HepG2 (cell line): Measurements from ENCODE around the gene PDGFD. TPM values are rescaled to one million over a fixed set of nuclear protein-coding genes. Genes with fewer than 3 reads are reported as not detected.

ENCODE experiments used
- ATAC-seq: fragments of 200-7000 bp; cut with Tn5 transposase; 3 replicates; pipeline ENCODE4 v1.9.1; 2020; ENCODE audit warnings: mild to moderate bottlenecking, moderate library complexity
- BruUV-seq: library from RNA; stranded (reverse); fragments of 400-500 nt; replicated peaks from 2 replicates; lab custom pipeline; 2021; lab: Mats Ljungman, UMichigan
- CTCF ChIA-PET: fragments of 300-600 bp; formaldehyde crosslinking; extraction: SDS; loops from one replicate; lab custom pipeline; 2021; ENCODE audit warnings: low total read pairs, inconsistent platforms, low intra/inter-chr PET ratio; lab: Yijun Ruan, JAX
- POLR2A ChIA-PET: fragments of 350-600 bp; sonication (Branson Sonifier 250); formaldehyde crosslinking; loops from one replicate; lab custom pipeline; 2020; ENCODE audit warnings: antibody characterized with exemption, inconsistent platforms; lab: Yijun Ruan, JAX
- DNase-seq: peaks from one replicate; pipeline ENCODE4 v3.0.0-alpha.2; 2015; ENCODE audit warnings: low spot score
- FAIRE-seq: peaks from 3 replicates; lab custom pipeline; 2011; peaks lifted over from hg19 to GRCh38; lab: Jason Lieb, UNC
- H2AFZ ChIP-seq: one replicate; pipeline ENCODE4 v1.6.1; 2011; ENCODE audit warnings: low read length, inconsistent platforms
- H3K27ac ChIP-seq: fragments of 300-600 bp; 3 replicates; pipeline ENCODE4 v1.8.0; 2011; ENCODE audit warnings: mixed run types, mild to moderate bottlenecking, mixed read lengths, low read length, inconsistent platforms; ENCODE audit not compliant: insufficient read depth; ENCODE audit errors: extremely low read length
- H3K27me3 ChIP-seq, 2 experiments: fragments of 200-600 bp in 1 of 2; 2 replicates in 1 of 2; 3 replicates in 1 of 2; pipeline versions ENCODE4 v1.6.0 to v1.8.0; 2011; ENCODE audit warnings: low read length in 2 of 2, mild to moderate bottlenecking in 2 of 2, moderate library complexity in 2 of 2, inconsistent platforms in 1 of 2; ENCODE audit not compliant: insufficient read depth in 2 of 2, control insufficient read depth in 1 of 2
- H3K36me3 ChIP-seq, 2 experiments: fragments of 200-600 bp in 1 of 2; replicated peaks in 1 of 2; 2 replicates in 1 of 2; 3 replicates in 1 of 2; pipeline versions ENCODE4 v1.5.1 to v1.8.0; 2011; ENCODE audit warnings: low read length in 2 of 2, inconsistent platforms in 1 of 2; ENCODE audit not compliant: insufficient read depth in 2 of 2, control insufficient read depth in 1 of 2
- H3K4me1 ChIP-seq: 2 replicates; pipeline ENCODE4 v1.5.1; 2012; ENCODE audit warnings: low read length, inconsistent platforms; ENCODE audit not compliant: insufficient read depth
- H3K4me2 ChIP-seq: 2 replicates; pipeline ENCODE4 v1.6.0; 2011; ENCODE audit warnings: low read depth, low read length, inconsistent platforms
- H3K4me3 ChIP-seq, 3 experiments: fragments of 200-600 bp in 1 of 3; sonication (generic), shearing (Covaris generic) in 1 of 3; replicated peaks in 1 of 3; 2 replicates each; pipeline ENCODE4 v1.5.1; 2011 to 2016; ENCODE audit warnings: low read length in 3 of 3, inconsistent platforms in 2 of 3, low read depth in 2 of 3, mild to moderate bottlenecking in 2 of 3, control low read depth in 1 of 3, mixed read lengths in 1 of 3; ENCODE audit not compliant: insufficient read depth in 1 of 3
- H3K79me2 ChIP-seq: one replicate; pipeline ENCODE4 v1.6.1; 2011; ENCODE audit warnings: low read length, inconsistent platforms; ENCODE audit not compliant: insufficient read depth
- H3K9ac ChIP-seq: 2 replicates; pipeline ENCODE4 v1.6.0; 2011; ENCODE audit warnings: mild to moderate bottlenecking, low read depth, low read length, inconsistent platforms; ENCODE audit not compliant: insufficient read depth
- H3K9me3 ChIP-seq: 2 replicates; pipeline ENCODE4 v1.5.1; 2012; ENCODE audit warnings: mild to moderate bottlenecking, low read length
- H4K20me1 ChIP-seq: 2 replicates; pipeline ENCODE4 v1.6.0; 2011; ENCODE audit warnings: inconsistent platforms, mild to moderate bottlenecking, low read length, moderate library complexity; ENCODE audit not compliant: insufficient read depth
- CHCHD3 ChIP-seq: sonication (generic); formaldehyde crosslinking; IDR thresholded peaks from 2 replicates; pipeline ENCODE4 v1.8.0; 2022; ENCODE audit warnings: mild to moderate bottlenecking, missing genetic modification reagents, moderate library complexity
- KDM3A ChIP-seq: IDR thresholded peaks from 2 replicates; pipeline ENCODE4 v1.6.1; 2018; ENCODE audit warnings: low read depth, missing compliant biosample characterization
- PHF21A ChIP-seq: sonication (generic); formaldehyde crosslinking; IDR thresholded peaks from 2 replicates; pipeline ENCODE4 v1.5.0; 2020; ENCODE audit warnings: mild to moderate bottlenecking, missing genetic modification reagents
- SRY ChIP-seq: sonication (generic); formaldehyde crosslinking; IDR thresholded peaks from 2 replicates; pipeline ENCODE4 v1.8.0; 2022; ENCODE audit warnings: mild to moderate bottlenecking, missing genetic modification reagents
- ZFYVE20 ChIP-seq: sonication (generic); formaldehyde crosslinking; IDR thresholded peaks from 2 replicates; pipeline ENCODE4 v1.8.0; 2023; ENCODE audit warnings: low read depth, mild to moderate bottlenecking, moderate library complexity, missing genetic modification reagents, borderline replicate concordance
- ZNF251 ChIP-seq: sonication (generic); formaldehyde crosslinking; IDR thresholded peaks from 2 replicates; pipeline ENCODE4 v1.9.0; 2021; ENCODE audit warnings: mild to moderate bottlenecking, missing genetic modification reagents
- ZNF552 ChIP-seq: sonication (generic); formaldehyde crosslinking; IDR thresholded peaks from 2 replicates; pipeline ENCODE4 v1.9.0; 2022; ENCODE audit warnings: missing genetic modification reagents, mild to moderate bottlenecking, borderline replicate concordance
- ZNF737 ChIP-seq: sonication (generic); formaldehyde crosslinking; IDR thresholded peaks from 2 replicates; pipeline ENCODE4 v1.5.0; 2020; ENCODE audit warnings: missing genetic modification reagents, mild to moderate bottlenecking, borderline replicate concordance
- ZNF782 ChIP-seq: sonication (generic); formaldehyde crosslinking; IDR thresholded peaks from 2 replicates; pipeline ENCODE4 v1.4.0; 2020; ENCODE audit warnings: missing genetic modification reagents, mild to moderate bottlenecking, borderline replicate concordance
- WGBS: methylation state at CpG from one replicate; pipeline ENCODE4 v1.1.6; 2017; ENCODE audit warnings: low lambda C conversion rate; 5-methylcytosine and 5-hydroxymethylcytosine counted together
- in situ Hi-C: cut with HindIII; loops from 2 replicates; pipeline ENCODE4 v1.10.0; 2017; ENCODE audit warnings: low pct_unique_long_range_greater_than_20kb; ENCODE audit not compliant: extremely low pct_ligation_motif_present
- intact Hi-C: fragments of 100-400 bp; cut with micrococcal nuclease; formaldehyde crosslinking; loops from one replicate; pipeline ENCODE4 v1.10.0; 2022; ENCODE audit not compliant: unreplicated experiment
- polyA plus RNA-seq, 8 experiments: library from polyadenylated mRNA; depleted of rRNA in 3 of 8; stranded (reverse) in 7 of 8; unstranded in 1 of 8; fragments of >200 nt; fragmentation: Illumina TruSeq in 4 of 8; extraction: Trizol in 4 of 8; gene quantifications; 2 replicates each; pipeline versions ENCODE4 v1.2.1 to v1.2.3, GENCODE V29; 2011 to 2016; ENCODE audit warnings: low read depth in 4 of 8, missing spikeins in 1 of 8, mixed read lengths in 1 of 8; ENCODE audit not compliant: insufficient read depth in 1 of 8
- total RNA-seq, 5 experiments: library from RNA; depleted of rRNA; stranded (reverse); fragments of >200 nt; fragmentation: Illumina TruSeq; extraction: Trizol; gene quantifications; 2 replicates each; pipeline ENCODE4 v1.2.3, GENCODE V29; 2016; ENCODE audit warnings: low read depth in 1 of 5
- TF ChIP-seq, protein P1 (sequence below): sonication (generic); formaldehyde crosslinking; IDR thresholded peaks from 2 replicates; pipeline ENCODE4 v1.9.0; 2022; ENCODE audit warnings: missing genetic modification reagents, mild to moderate bottlenecking, borderline replicate concordance

PDGFD gene
- total and polyA plus RNA-seq, 2 of the 13 experiments (the other 11 are each of a cell fraction or from before 2014, with no cell fraction given) = 0.09 to 0.29 TPM

GRCh38 chr11:103997082-103997481, 166.9 kb downstream of the PDGFD start (continued):
- no peak for TF ChIP-seq CHCHD3 (CRISPR knock-in tag)
- no peak for TF ChIP-seq PHF21A (CRISPR knock-in tag)
- no peak for TF ChIP-seq ZFYVE20
- no peak for TF ChIP-seq ZNF251 (CRISPR knock-in tag)
- no peak for TF ChIP-seq ZNF737 (CRISPR knock-in tag)
- TF ChIP-seq ZNF782 (CRISPR knock-in tag) = no peak
- TF ChIP-seq KDM3A = no peak
- TF ChIP-seq SRY (CRISPR knock-in tag) = no peak
- TF ChIP-seq, protein P1, sequence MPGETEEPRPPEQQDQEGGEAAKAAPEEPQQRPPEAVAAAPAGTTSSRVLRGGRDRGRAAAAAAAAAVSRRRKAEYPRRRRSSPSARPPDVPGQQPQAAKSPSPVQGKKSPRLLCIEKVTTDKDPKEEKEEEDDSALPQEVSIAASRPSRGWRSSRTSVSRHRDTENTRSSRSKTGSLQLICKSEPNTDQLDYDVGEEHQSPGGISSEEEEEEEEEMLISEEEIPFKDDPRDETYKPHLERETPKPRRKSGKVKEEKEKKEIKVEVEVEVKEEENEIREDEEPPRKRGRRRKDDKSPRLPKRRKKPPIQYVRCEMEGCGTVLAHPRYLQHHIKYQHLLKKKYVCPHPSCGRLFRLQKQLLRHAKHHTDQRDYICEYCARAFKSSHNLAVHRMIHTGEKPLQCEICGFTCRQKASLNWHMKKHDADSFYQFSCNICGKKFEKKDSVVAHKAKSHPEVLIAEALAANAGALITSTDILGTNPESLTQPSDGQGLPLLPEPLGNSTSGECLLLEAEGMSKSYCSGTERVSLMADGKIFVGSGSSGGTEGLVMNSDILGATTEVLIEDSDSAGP (CRISPR knock-in tag) = no peak
- TF ChIP-seq, all 625 proteins: peak for 0

- H3K9ac ChIP-seq = no peak overlapping the region
- intact Hi-C loops = no loop called here
- H3K4me1 ChIP-seq = no peaks in the 10 kb centered on the region
- no TSS peak for BruUV-seq
- FAIRE-seq (no peak), ATAC-seq (no peak), DNase-seq (no peak)
- WGBS = 0% methylated on average over 4 of the region's 4 CpGs
- no peaks in the 10 kb centered on the region for H3K36me3 ChIP-seq
- H3K9me3 ChIP-seq = no peaks in the 10 kb centered on the region
- POLR2A ChIA-PET = no interaction called here
- H4K20me1 ChIP-seq = no peaks in the 10 kb centered on the region
- no peak overlapping the region for H3K4me2 ChIP-seq
- H3K4me3 ChIP-seq = no peak overlapping the region
- in situ Hi-C loops = no loop called here
- H2AFZ ChIP-seq = no peak overlapping the region
- H3K79me2 ChIP-seq = no peaks in the 10 kb centered on the region
- TF ChIP-seq ZNF552 (CRISPR knock-in tag) = no peak
- H3K27me3 ChIP-seq = no peaks in the 10 kb centered on the region
- CTCF ChIA-PET = no interaction called here
- H3K27ac ChIP-seq = no peak overlapping the region
Measured at GRCh38 chr11:103995896-103996295, 168.1 kb downstream of the PDGFD start.
